Activated naive CD4-positive, alpha-beta T cell treated with anti-CD3 and anti-CD28 coated beads, Interleukin-2, amount 10 ng/mL, durations not matched to agents 7 days and 5 days (primary cell): ENCODE results near the gene HLA-DMA.

Experiments used
- CTCF ChIA-PET: fragments of 350-600 bp; sonication (Branson Sonifier 250); formaldehyde crosslinking; loops from one replicate; lab custom pipeline; 2021; ENCODE audit warnings: antibody characterized with exemption; lab: Charles Lee
- DNase-seq: peaks from one replicate; pipeline ENCODE4 v3.0.0-alpha.2; 2020
- H3K27ac Mint-ChIP-seq: one replicate; pipeline ENCODE4 v1.8.0; 2021; ENCODE audit warnings: mild to moderate bottlenecking, moderate library complexity, mixed read lengths
- H3K27me3 Mint-ChIP-seq: one replicate; pipeline ENCODE4 v1.8.0; 2021; ENCODE audit warnings: mild to moderate bottlenecking, mixed read lengths
- H3K36me3 Mint-ChIP-seq: one replicate; pipeline ENCODE4 v1.8.0; 2021; ENCODE audit warnings: mixed read lengths
- H3K4me1 Mint-ChIP-seq: one replicate; pipeline ENCODE4 v1.8.0; 2021; ENCODE audit warnings: mixed read lengths
- H3K4me3 Mint-ChIP-seq: one replicate; pipeline ENCODE4 v1.8.0; 2021; ENCODE audit warnings: mild to moderate bottlenecking, moderate library complexity, mixed read lengths
- H3K9me3 Mint-ChIP-seq: one replicate; pipeline ENCODE4 v1.8.0; 2021; ENCODE audit warnings: mixed read lengths

HLA-DMA gene

DNA sequence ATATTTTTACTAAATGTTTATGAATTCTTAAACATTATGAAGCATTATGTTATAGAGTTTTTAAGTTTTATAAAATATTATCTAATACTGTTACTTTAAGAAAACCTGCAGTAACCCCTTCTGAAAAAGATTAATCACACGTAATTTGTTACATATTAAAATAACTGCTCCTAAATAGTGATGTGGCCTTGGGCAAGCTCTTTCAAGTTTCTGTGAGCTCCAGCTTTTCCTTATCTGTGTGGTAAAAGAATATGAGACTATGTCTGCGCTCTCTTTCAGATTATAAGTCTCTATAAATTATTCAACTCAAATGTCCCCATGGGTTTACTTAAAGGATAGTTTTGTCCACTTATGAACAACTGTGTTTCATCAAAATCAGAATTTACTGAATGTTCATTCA is 44.0 kb downstream of the HLA-DMA start:
- no peak for DNase-seq
- H3K27me3 Mint-ChIP-seq: peaks cover 17% of the 10 kb centered on the region

DNA sequence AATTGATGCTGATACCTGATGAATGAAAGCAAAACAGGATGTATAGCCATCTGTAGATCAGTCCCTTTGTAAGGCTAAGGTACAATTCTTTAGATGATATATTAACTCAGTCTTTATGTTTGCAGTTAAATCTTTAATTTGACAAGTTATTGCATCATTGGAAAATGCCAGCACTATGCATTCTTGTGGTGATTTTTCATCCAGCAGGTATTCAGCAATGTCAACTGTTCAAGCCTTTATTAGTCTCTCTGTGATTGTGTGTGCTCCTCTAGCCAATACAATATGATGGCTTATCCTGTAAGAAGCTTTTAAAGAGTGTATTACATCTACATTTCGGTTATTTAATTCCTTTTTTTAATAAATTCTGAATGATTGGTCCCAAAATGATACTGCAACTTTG is 46.4 kb downstream of the HLA-DMA start:
- DNase-seq: no peak
- H3K9me3 Mint-ChIP-seq: no peaks in the 10 kb centered on the region
- H3K4me1 Mint-ChIP-seq: no peaks in the 10 kb centered on the region
- H3K4me3 Mint-ChIP-seq: no peak overlapping the region
- H3K27me3 Mint-ChIP-seq: peaks cover 5% of the 10 kb centered on the region
- H3K27ac Mint-ChIP-seq: no peak overlapping the region
- H3K36me3 Mint-ChIP-seq: peaks cover 2% of the 10 kb centered on the region
- CTCF ChIA-PET: no interaction called here

More for the DNA sequence above, 44.0 kb downstream of the HLA-DMA start:
- CTCF ChIA-PET: no interaction called here
- no peak overlapping the region for H3K4me3 Mint-ChIP-seq
- H3K27ac Mint-ChIP-seq: no peak overlapping the region
- no peaks in the 10 kb centered on the region for H3K9me3 Mint-ChIP-seq
- no peaks in the 10 kb centered on the region for H3K4me1 Mint-ChIP-seq
- no peaks in the 10 kb centered on the region for H3K36me3 Mint-ChIP-seq

DNA sequence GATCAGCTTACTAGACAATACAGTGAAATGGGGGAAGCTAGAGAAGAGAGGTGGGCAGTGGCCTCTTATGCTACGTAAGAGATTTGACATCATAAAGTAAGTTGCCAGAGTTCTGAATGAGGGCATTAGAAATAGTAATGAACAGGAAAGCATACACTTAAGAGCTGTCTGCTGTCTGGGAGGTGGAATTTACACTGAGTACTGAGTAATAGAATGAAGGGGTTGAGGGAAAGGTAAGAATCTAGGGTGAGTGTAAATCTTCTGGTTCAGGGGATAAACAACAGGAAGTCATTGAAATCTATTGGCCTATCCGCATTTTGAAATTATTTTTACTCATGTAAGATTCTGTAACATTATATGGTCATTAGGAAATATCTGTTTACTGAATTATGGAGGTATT is 47.8 kb downstream of the HLA-DMA start:
- CTCF ChIA-PET: interaction anchor here (1.0 to 1.6 kb wide), 4 partner anchors 29 to 213 kb away, joined by 3 to 6 read pairs (median 5); partner anchors contain the start of gene HLA-DMA
- Mint-ChIP-seq H3K27ac (no peak overlapping the region), H3K9me3 (no peaks in the 10 kb centered on the region), H3K36me3 (peaks cover 9% of the 10 kb centered on the region), H3K4me1 (no peaks in the 10 kb centered on the region), H3K27me3 (no peaks in the 10 kb centered on the region), H3K4me3 (no peak overlapping the region)
- no peak for DNase-seq

DNA sequence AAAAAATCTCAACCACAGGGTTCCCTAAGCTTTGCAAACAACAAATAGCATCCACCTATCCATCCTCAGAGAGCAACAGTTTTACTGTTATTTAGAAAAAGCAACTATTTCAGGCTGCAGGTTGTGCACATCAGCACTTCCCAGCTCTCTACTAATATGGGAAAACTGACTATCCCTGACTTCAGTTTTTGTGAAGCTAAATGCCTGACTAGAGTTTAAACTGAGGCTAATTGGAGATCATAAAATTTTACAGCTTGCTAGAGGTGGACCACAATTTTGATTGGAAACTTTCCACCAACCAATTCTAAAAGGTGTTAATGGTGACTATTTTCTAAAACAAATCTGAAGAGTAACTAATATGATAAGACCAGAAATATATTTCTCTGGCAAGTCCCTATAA is 48.9 kb downstream of the HLA-DMA start:
- Mint-ChIP-seq H3K9me3 (no peaks in the 10 kb centered on the region), H3K4me3 (no peak overlapping the region), H3K4me1 (no peaks in the 10 kb centered on the region), H3K27me3 (no peaks in the 10 kb centered on the region), H3K27ac (no peak overlapping the region), H3K36me3 (peaks cover 9% of the 10 kb centered on the region)
- CTCF ChIA-PET: interaction anchor here (1.0 to 1.4 kb wide), 2 partner anchors 30 to 49 kb away, joined by 3 to 6 read pairs; partner anchors contain the start of gene HLA-DMA
- no peak for DNase-seq
